Measurements from ENCODE around the gene DOCK10. TPM values are rescaled to one million over a fixed set of nuclear protein-coding genes. Genes with fewer than 3 reads are reported as not detected.

The DOCK10 gene
- total and polyA plus RNA-seq, 9 of the 15 experiments (the other 6 are each of a cell fraction or from before 2014, with no cell fraction given), result 0.01 to 0.87 (median 0.18) TPM

DNA sequence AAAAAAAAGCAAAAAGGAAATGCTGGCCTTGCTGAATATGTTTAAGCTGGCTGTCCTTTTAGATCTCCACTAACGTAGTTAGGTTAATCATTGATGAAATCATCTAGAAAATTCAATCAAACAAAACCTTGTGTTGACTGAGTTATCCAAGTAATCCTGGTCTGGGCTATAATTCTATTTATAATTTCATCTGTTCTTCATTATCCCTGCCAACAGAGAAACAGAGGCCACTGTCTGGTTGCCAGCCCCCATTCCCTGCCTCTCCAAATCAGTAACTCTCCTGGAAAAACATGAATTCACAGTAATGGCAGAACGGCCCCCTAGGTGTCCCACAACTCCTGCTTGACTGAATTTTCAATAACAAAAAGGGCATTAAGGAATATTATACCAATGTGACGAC lies 24.6 kb downstream of the DOCK10 start:
- H3K9me3 ChIP-seq (replicated peaks; ENCODE audit: control insufficient read depth, insufficient read depth, low read depth, low read length), result no peaks in the 10 kb centered on the region
- H3K4me1 ChIP-seq (replicated peaks in 1 of 2; ENCODE audit: control insufficient read depth in 2 of 2, insufficient read depth in 2 of 2, low read length in 2 of 2), result no peaks in the 10 kb centered on the region
- no peaks in the 10 kb centered on the region for H3K79me2 ChIP-seq (ENCODE audit: control insufficient read depth, insufficient read depth, low read length)
- DNase-seq (ENCODE audit: extremely low read depth in 1 of 4, low spot score in 3 of 4), result no peak
- intact Hi-C loops (cut with micrococcal nuclease), result no loop called here
- no peaks in the 10 kb centered on the region for H4K20me1 ChIP-seq (replicated peaks; ENCODE audit: control insufficient read depth, insufficient read depth, low read length)
- no peak overlapping the region for H2AFZ ChIP-seq (ENCODE audit: low read depth, low read length)
- no peaks in the 10 kb centered on the region for H3K27me3 ChIP-seq (ENCODE audit: control insufficient read depth in 2 of 2, insufficient read depth in 2 of 2, low read length in 2 of 2)
- ChIA-PET POLR2A (no interaction called here), CTCF (ENCODE audit: low intra/inter-chr PET ratio) (no interaction called here)
- ATAC-seq, result no peak
- TF ChIP-seq, protein P1, sequence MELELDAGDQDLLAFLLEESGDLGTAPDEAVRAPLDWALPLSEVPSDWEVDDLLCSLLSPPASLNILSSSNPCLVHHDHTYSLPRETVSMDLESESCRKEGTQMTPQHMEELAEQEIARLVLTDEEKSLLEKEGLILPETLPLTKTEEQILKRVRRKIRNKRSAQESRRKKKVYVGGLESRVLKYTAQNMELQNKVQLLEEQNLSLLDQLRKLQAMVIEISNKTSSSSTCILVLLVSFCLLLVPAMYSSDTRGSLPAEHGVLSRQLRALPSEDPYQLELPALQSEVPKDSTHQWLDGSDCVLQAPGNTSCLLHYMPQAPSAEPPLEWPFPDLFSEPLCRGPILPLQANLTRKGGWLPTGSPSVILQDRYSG (tag; conservative IDR thresholded peaks at IDR 0.05; ENCODE audit: low read depth), result no peak
- TF ChIP-seq ZFP30 (CRISPR knock-in tag; IDR thresholded peaks at IDR 0.05; ENCODE audit: borderline replicate concordance) (no peak), BRF1 (IDR thresholded peaks at IDR 0.05; ENCODE audit: borderline replicate concordance, extremely low read depth, insufficient read length) (no peak), ZNF76 (CRISPR knock-in tag; IDR thresholded peaks at IDR 0.05; ENCODE audit: borderline replicate concordance) (no peak), SMARCE1 (IDR thresholded peaks at IDR 0.05) (no peak), MAFG (tag; conservative IDR thresholded peaks at IDR 0.05) (no peak), SFPQ (IDR thresholded peaks at IDR 0.05; ENCODE audit: low read depth, low read length) (no peak), BRD9 (IDR thresholded peaks at IDR 0.05; ENCODE audit: low read depth, partially characterized antibody) (no peak), TOE1 (IDR thresholded peaks at IDR 0.05; ENCODE audit: borderline replicate concordance) (no peak), TOE1 (CRISPR knock-in tag; IDR thresholded peaks at IDR 0.05; ENCODE audit: borderline replicate concordance, low read depth) (no peak), ZNF551 (CRISPR knock-in tag; IDR thresholded peaks at IDR 0.05) (no peak), RUNX1 (IDR thresholded peaks at IDR 0.05; ENCODE audit: low read depth) (no peak), L3MBTL2 (IDR thresholded peaks at IDR 0.05) (no peak), ZZZ3 (IDR thresholded peaks at IDR 0.05) (no peak), NCOA6 (IDR thresholded peaks at IDR 0.05) (no peak), SRF (CRISPR knock-in tag; IDR thresholded peaks at IDR 0.05) (no peak)
- TF ChIP-seq, protein P2, sequence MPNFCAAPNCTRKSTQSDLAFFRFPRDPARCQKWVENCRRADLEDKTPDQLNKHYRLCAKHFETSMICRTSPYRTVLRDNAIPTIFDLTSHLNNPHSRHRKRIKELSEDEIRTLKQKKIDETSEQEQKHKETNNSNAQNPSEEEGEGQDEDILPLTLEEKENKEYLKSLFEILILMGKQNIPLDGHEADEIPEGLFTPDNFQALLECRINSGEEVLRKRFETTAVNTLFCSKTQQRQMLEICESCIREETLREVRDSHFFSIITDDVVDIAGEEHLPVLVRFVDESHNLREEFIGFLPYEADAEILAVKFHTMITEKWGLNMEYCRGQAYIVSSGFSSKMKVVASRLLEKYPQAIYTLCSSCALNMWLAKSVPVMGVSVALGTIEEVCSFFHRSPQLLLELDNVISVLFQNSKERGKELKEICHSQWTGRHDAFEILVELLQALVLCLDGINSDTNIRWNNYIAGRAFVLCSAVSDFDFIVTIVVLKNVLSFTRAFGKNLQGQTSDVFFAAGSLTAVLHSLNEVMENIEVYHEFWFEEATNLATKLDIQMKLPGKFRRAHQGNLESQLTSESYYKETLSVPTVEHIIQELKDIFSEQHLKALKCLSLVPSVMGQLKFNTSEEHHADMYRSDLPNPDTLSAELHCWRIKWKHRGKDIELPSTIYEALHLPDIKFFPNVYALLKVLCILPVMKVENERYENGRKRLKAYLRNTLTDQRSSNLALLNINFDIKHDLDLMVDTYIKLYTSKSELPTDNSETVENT (CRISPR knock-in tag; IDR thresholded peaks at IDR 0.05), result no peak
- H3K9me1 ChIP-seq (ENCODE audit: control insufficient read depth, insufficient read depth, low read length), result no peaks in the 10 kb centered on the region
- in situ Hi-C loops (cut with MboI), result no loop called here
- BruUV-seq (replicated peaks), result no TSS peak
- H3K27ac ChIP-seq (ENCODE audit: extremely low read depth, low read depth, low read length), result no peak overlapping the region
- H3K36me3 ChIP-seq (ENCODE audit: control insufficient read depth, insufficient read depth, low read length), result no peaks in the 10 kb centered on the region
- H3K4me3 ChIP-seq, result no peak overlapping the region
- FAIRE-seq, result no peak
- WGBS (ENCODE audit: insufficient coverage, low coverage, missing lambda C conversion rate), result 7% methylated on average over 3 of the region's 3 CpGs
- no peak overlapping the region for H3K4me2 ChIP-seq (ENCODE audit: insufficient read depth, low read length)
- no peak overlapping the region for H3K9ac ChIP-seq (ENCODE audit: insufficient read depth in 1 of 2, low read depth in 2 of 2, low read length in 2 of 2)

All from K562 (cell line).